ENCODE results near the gene C2orf80. TPM values are rescaled to one million over a fixed set of nuclear protein-coding genes. Genes with fewer than 3 reads are reported as not detected.
"Not testable (repeated sequence)": the region's sequence is repeated elsewhere in the genome, so short reads cannot be mapped to it uniquely, and the experiment has no call there.

The C2orf80 gene
- total RNA-seq, 1 donor from 2014 or later, result not detected

- no peak for DNase-seq (ENCODE audit: low spot score)
Measured at GRCh38 chr2:208179028-208179609, 10.7 kb downstream of the C2orf80 start.

- DNase-seq (ENCODE audit: low spot score), result no peak
Measured at GRCh38 chr2:208175840-208176153, 14.0 kb downstream of the C2orf80 start.

- DNase-seq (ENCODE audit: low spot score), result no peak
Measured at GRCh38 chr2:208175069-208175839, 14.6 kb downstream of the C2orf80 start.

- DNase-seq (ENCODE audit: low spot score), result no peak
Measured at GRCh38 chr2:208174144-208174543, 15.7 kb downstream of the C2orf80 start.

GRCh38 chr2:208172125-208172524 lies 17.7 kb downstream of the C2orf80 start:
- no peak for DNase-seq (ENCODE audit: low spot score)

- DNase-seq (ENCODE audit: low spot score), result no peak
Measured at GRCh38 chr2:208164951-208165755, 24.7 kb downstream of the C2orf80 start.

- no peak for DNase-seq (ENCODE audit: low spot score)
Measured at GRCh38 chr2:208163489-208163888, 26.3 kb downstream of the C2orf80 start, which contains the start of gene CRYGA. Gene CRYGA (minus strand): TSS chr2:208163589. CDS start chr2:208163556, 33 bp downstream.

- DNase-seq (ENCODE audit: low spot score), result no peak
Measured at GRCh38 chr2:208156439-208156838, 33.4 kb downstream of the C2orf80 start.

GRCh38 chr2:208153156-208153555 lies 36.7 kb downstream of the C2orf80 start:
- DNase-seq (ENCODE audit: low spot score), result no peak

- DNase-seq (ENCODE audit: low spot score), result no peak
Measured at GRCh38 chr2:208150956-208151355, 38.9 kb downstream of the C2orf80 start.

GRCh38 chr2:208150094-208150493 lies 39.7 kb downstream of the C2orf80 start:
- no peak for DNase-seq (ENCODE audit: low spot score)

GRCh38 chr2:208148803-208149202 lies 41.0 kb downstream of the C2orf80 start:
- DNase-seq (ENCODE audit: low spot score), result no peak

- DNase-seq (ENCODE audit: low spot score), result no peak
Measured at GRCh38 chr2:208147759-208148158, 42.1 kb downstream of the C2orf80 start.

GRCh38 chr2:208147008-208147407 lies 42.8 kb downstream of the C2orf80 start:
- DNase-seq (ENCODE audit: low spot score), result no peak

- DNase-seq (ENCODE audit: low spot score), result no peak
Measured at GRCh38 chr2:208146006-208146405, 43.8 kb downstream of the C2orf80 start, which contains the start of gene CRYGB. Gene CRYGB (minus strand): TSS chr2:208146158. CDS start chr2:208146120, 38 bp downstream.

- DNase-seq (ENCODE audit: low spot score), result no peak
Measured at GRCh38 chr2:208142925-208143799, 46.7 kb downstream of the C2orf80 start.

- DNase-seq (ENCODE audit: low spot score), result no peak
Measured at GRCh38 chr2:208142240-208142924, 47.4 kb downstream of the C2orf80 start.

- DNase-seq (ENCODE audit: low spot score), result no peak
Measured at GRCh38 chr2:208139447-208139846, 50.4 kb downstream of the C2orf80 start.

GRCh38 chr2:208138334-208138733 lies 51.5 kb downstream of the C2orf80 start:
- DNase-seq (ENCODE audit: low spot score), result not testable (repeated sequence)

- no peak for DNase-seq (ENCODE audit: low spot score)
Measured at GRCh38 chr2:208136716-208137094, 53.1 kb downstream of the C2orf80 start.

Data from mesenteric fat pad (tissue), 1 donor.